Stomach (tissue), 9 donors: ENCODE measurements around the gene CDC37L1. TPM values are rescaled to one million over a fixed set of nuclear protein-coding genes. Genes with fewer than 3 reads are reported as not detected.
A peak's percentile ranks its signal among the peaks of the same experiment; 100 is the strongest.

Source experiments
- DNase-seq, 2 donors: peaks; one replicate each; pipeline versions ENCODE4 v3.0.0 to v3.0.0-alpha.2; 2013 to 2019
- H3K27ac ChIP-seq, 5 donors: fragments of 200-600 bp in 4 of 5; sonication (generic) in 4 of 5; one replicate each; pipeline ENCODE4 v1.5.1; 2013 to 2019; ENCODE audit warnings: mild to moderate bottlenecking in 1 of 5, moderate library complexity in 1 of 5
- H3K27me3 ChIP-seq, 3 donors: fragments of 200-600 bp; sonication (generic); one replicate each; pipeline ENCODE4 v1.5.1; 2017 to 2019; ENCODE audit warnings: mixed run types in 1 of 3
- H3K36me3 ChIP-seq, 4 donors: fragments of 200-600 bp; sonication (generic); 1 replicate in 3 of 4; 2 replicates in 1 of 4; pipeline ENCODE4 v1.5.1; 2016 to 2019
- H3K4me1 ChIP-seq, 4 donors: fragments of 200-600 bp; sonication (generic); one replicate each; pipeline ENCODE4 v1.5.1; 2016 to 2019
- H3K4me3 ChIP-seq, 4 donors: fragments of 200-600 bp; sonication (generic) in 3 of 4; one replicate each; pipeline ENCODE4 v1.5.1; 2016 to 2019; ENCODE audit warnings: mild to moderate bottlenecking in 1 of 4
- H3K9me3 ChIP-seq, 4 donors: fragments of 200-600 bp; sonication (generic); one replicate each; pipeline ENCODE4 v1.5.1; 2016 to 2019
- EP300 ChIP-seq: sonication (generic); formaldehyde crosslinking; IDR thresholded peaks from one replicate; pipeline ENCODE4 v1.6.1; 2017; ENCODE audit warnings: antibody characterized with exemption
- POLR2A ChIP-seq, 4 donors: fragments of 450-650 bp; IDR thresholded peaks; one replicate each; pipeline ENCODE4 v1.6.1; 2016; ENCODE audit warnings: antibody characterized with exemption in 4 of 4, control low read depth in 2 of 4, mild to moderate bottlenecking in 1 of 4, moderate library complexity in 1 of 4
- POLR2AphosphoS5 ChIP-seq, 3 donors: sonication (generic); formaldehyde crosslinking; IDR thresholded peaks; one replicate each; pipeline ENCODE4 v1.6.1; 2016; ENCODE audit warnings: antibody characterized with exemption in 3 of 3
- WGBS, 5 donors: extraction: QIAGEN DNeasy Blood & Tissue Kit in 3 of 5; methylation state at CpG; one replicate each; pipeline versions ENCODE4 v1.1.5 to v1.1.7; 2013 to 2018; 5-methylcytosine and 5-hydroxymethylcytosine counted together
- intact Hi-C: fragments of 100-400 bp; cut with DNase I; formaldehyde crosslinking; loops from one replicate; pipeline ENCODE4 v1.15.1; 2023; ENCODE audit warnings: low total_unique reads
- polyA plus RNA-seq, 3 donors: library from polyadenylated mRNA; stranded (reverse); fragments of 200-250 nt; gene quantifications; one replicate each; pipeline ENCODE4 v1.2.3, GENCODE V29; 2013
- total RNA-seq, 5 donors: library from RNA; depleted of rRNA; stranded (reverse); fragments of >200 nt; gene quantifications; one replicate each; pipeline versions ENCODE4 v1.1.0 to v1.2.3, GENCODE V29; 2014 to 2016
- TF ChIP-seq, protein P1 (sequence below), 7 experiments: fragments of 450-650 bp in 4 of 7; fragments of 200-600 bp in 3 of 7; sonication (generic) in 3 of 7; IDR thresholded peaks; one replicate each; pipeline ENCODE4 v1.5.1; 2016 to 2019; ENCODE audit warnings: antibody characterized with exemption in 7 of 7, control low read depth in 2 of 7, mild to moderate bottlenecking in 1 of 7
- donor health status: healthy with polysubstance abuse.
- donor health status: Bipolar disorder and iron deficiency.
- donor health status: healthy.

CDC37L1 gene
- total and polyA plus RNA-seq, 8 donors, result 3.5 to 56.7 (median 20.7) TPM

- WGBS, 5 donors, result 70 to 89% (median 80%) methylated on average over 2 of the region's 2 CpGs
- intact Hi-C loops, result no loop called here
- Histone ChIP-seq H3K9me3 (no peaks in the 10 kb centered on the region), H3K4me3 (no peak overlapping the region), H3K36me3 (no peaks in the 10 kb centered on the region), H3K27me3 (no peaks in the 10 kb centered on the region), H3K27ac (no peak overlapping the region), H3K4me1 (peaks cover 14 to 35% (median 26%) of the 10 kb centered on the region in 4 donors)
- peak in 1 of 2 donors; percentile 15 for DNase-seq
- TF ChIP-seq EP300, result no peak
- no peak for TF ChIP-seq POLR2A (IDR thresholded peaks at IDR 0.05)
- no peak for TF ChIP-seq POLR2AphosphoS5 (IDR thresholded peaks at IDR 0.05)
- TF ChIP-seq, protein P1, sequence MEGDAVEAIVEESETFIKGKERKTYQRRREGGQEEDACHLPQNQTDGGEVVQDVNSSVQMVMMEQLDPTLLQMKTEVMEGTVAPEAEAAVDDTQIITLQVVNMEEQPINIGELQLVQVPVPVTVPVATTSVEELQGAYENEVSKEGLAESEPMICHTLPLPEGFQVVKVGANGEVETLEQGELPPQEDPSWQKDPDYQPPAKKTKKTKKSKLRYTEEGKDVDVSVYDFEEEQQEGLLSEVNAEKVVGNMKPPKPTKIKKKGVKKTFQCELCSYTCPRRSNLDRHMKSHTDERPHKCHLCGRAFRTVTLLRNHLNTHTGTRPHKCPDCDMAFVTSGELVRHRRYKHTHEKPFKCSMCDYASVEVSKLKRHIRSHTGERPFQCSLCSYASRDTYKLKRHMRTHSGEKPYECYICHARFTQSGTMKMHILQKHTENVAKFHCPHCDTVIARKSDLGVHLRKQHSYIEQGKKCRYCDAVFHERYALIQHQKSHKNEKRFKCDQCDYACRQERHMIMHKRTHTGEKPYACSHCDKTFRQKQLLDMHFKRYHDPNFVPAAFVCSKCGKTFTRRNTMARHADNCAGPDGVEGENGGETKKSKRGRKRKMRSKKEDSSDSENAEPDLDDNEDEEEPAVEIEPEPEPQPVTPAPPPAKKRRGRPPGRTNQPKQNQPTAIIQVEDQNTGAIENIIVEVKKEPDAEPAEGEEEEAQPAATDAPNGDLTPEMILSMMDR (IDR thresholded peaks at IDR 0.05), result no peak
Measured at GRCh38 chr9:4668604-4669003, 10.8 kb upstream of the CDC37L1 start.

DNA sequence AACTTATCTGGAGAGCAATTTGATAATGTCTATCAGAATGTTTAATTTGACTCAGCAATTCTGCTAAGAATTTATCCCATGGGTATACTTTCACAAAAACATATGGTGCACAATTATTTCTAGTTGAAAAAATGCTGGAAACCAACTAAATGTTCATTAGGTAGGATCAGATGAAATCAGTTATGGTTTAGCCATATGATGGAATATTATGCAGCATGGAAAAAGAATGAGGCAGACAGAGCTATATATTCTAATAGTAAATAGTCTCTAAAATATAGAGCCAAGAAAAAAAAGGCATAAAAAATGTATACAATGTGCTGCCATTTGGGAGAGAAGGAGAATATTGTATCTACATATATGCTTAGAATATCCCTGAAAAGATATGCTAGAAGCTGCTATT, 9.5 kb upstream of the CDC37L1 start:
- no peak for DNase-seq
- intact Hi-C loops, result no loop called here
- Histone ChIP-seq H3K36me3 (no peaks in the 10 kb centered on the region), H3K27me3 (no peaks in the 10 kb centered on the region), H3K4me3 (no peak overlapping the region), H3K9me3 (no peaks in the 10 kb centered on the region), H3K27ac (no peak overlapping the region), H3K4me1 (peaks cover 2 to 22% (median 14%) of the 10 kb centered on the region in 4 donors)
- TF ChIP-seq POLR2A (IDR thresholded peaks at IDR 0.05) (no peak), EP300 (no peak), POLR2AphosphoS5 (IDR thresholded peaks at IDR 0.05) (no peak)
- TF ChIP-seq, protein P1 (IDR thresholded peaks at IDR 0.05), result no peak

DNA sequence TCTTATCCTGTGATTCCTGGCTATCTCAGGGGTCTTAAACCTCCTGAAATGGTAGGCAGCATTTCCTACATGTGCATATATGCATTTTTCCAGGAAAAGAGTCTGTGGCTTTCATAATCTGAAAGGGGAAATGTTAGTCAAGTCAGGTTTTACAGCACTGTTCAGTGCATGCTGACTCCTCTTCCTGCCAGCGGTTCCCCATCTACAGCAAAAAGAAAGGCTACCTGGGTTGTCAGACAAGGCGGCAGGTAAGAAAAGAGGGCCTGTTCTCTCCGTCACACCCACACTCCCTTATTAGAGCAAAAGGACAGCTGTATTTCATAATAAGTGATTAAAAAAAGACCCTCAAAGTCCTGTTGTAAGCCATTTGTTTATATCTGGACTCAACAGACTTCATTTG, 8.8 kb upstream of the CDC37L1 start:
- Histone ChIP-seq H3K36me3 (no peaks in the 10 kb centered on the region), H3K4me1 (peaks cover 0 to 15% (median 7%) of the 10 kb centered on the region in 4 donors), H3K27me3 (no peaks in the 10 kb centered on the region), H3K9me3 (no peaks in the 10 kb centered on the region), H3K27ac (no peak overlapping the region), H3K4me3 (no peak overlapping the region)
- WGBS, 5 donors, result 81 to 93% (median 87%) methylated on average over 3 of the region's 3 CpGs
- TF ChIP-seq, protein P1 (IDR thresholded peaks at IDR 0.05), result no peak
- TF ChIP-seq POLR2AphosphoS5 (IDR thresholded peaks at IDR 0.05) (no peak), POLR2A (IDR thresholded peaks at IDR 0.05) (no peak)
- no peak for DNase-seq
- intact Hi-C loops, result no loop called here

DNA sequence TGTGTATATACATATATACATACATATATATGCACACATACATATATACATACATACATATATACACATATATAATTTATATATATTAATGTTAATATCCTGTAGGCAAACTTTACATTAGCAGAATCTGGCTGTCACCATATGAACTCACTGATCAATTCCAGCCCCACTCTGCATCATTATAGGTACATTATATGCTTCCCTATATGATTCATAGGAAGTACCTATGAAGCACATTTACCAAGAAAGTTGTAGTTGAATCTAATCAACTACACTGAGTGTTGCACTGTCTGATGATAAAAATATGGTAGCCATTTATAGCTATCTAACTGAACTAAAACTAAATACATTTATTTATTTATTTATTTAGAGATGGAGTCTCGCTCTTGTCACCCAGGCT, 7.6 kb upstream of the CDC37L1 start:
- no peaks in the 10 kb centered on the region for H3K27me3 ChIP-seq
- DNase-seq, result no peak
- intact Hi-C loops, result no loop called here
- H3K9me3 ChIP-seq, result no peaks in the 10 kb centered on the region
- 91 to 100% (median 96%) methylated on average over 1 of the region's 1 CpG for WGBS, 5 donors
- peaks cover 0 to 5% (median 2%) of the 10 kb centered on the region in 4 donors for H3K4me1 ChIP-seq
- TF ChIP-seq POLR2A (IDR thresholded peaks at IDR 0.05), result no peak
- TF ChIP-seq POLR2AphosphoS5 (IDR thresholded peaks at IDR 0.05), result no peak
- TF ChIP-seq, protein P1 (IDR thresholded peaks at IDR 0.05), result no peak
- TF ChIP-seq EP300, result no peak
- no peaks in the 10 kb centered on the region for H3K36me3 ChIP-seq
- H3K27ac ChIP-seq, result no peak overlapping the region
- no peak overlapping the region for H3K4me3 ChIP-seq
